ENCODE results near the gene POU2AF1.

The POU2AF1 gene

GRCh38 chr11:111306321-111306720 lies 72.8 kb downstream of the POU2AF1 start:
- no peak for DNase-seq (ENCODE audit: insufficient read length, low spot score)
- no peak for FAIRE-seq
- no peak for TF ChIP-seq POLR2A (IDR thresholded peaks at IDR 0.05; ENCODE audit: low read depth, low read length)

GRCh38 chr11:111305876-111306275 lies 73.2 kb downstream of the POU2AF1 start:
- FAIRE-seq (no peak), DNase-seq (ENCODE audit: insufficient read length, low spot score) (no peak)
- TF ChIP-seq POLR2A (IDR thresholded peaks at IDR 0.05; ENCODE audit: low read depth, low read length), result no peak

- FAIRE-seq (no peak), DNase-seq (ENCODE audit: insufficient read length, low spot score) (no peak)
- TF ChIP-seq POLR2A (IDR thresholded peaks at IDR 0.05; ENCODE audit: low read depth, low read length), result no peak
Measured at GRCh38 chr11:111305162-111305802, 73.8 kb downstream of the POU2AF1 start.

GRCh38 chr11:111303461-111303860 lies 75.6 kb downstream of the POU2AF1 start:
- DNase-seq (ENCODE audit: insufficient read length, low spot score), result no peak
- TF ChIP-seq POLR2A (IDR thresholded peaks at IDR 0.05; ENCODE audit: low read depth, low read length), result no peak
- no peak for FAIRE-seq

GRCh38 chr11:111302298-111302697 lies 76.8 kb downstream of the POU2AF1 start:
- DNase-seq (ENCODE audit: insufficient read length, low spot score), result no peak
- TF ChIP-seq POLR2A (IDR thresholded peaks at IDR 0.05; ENCODE audit: low read depth, low read length), result no peak
- no peak for FAIRE-seq
